Rectal smooth muscle tissue (tissue), 1 donor: Measurements from ENCODE around the gene TBC1D22A.

ENCODE experiments used
- H3K27ac ChIP-seq: one replicate; pipeline ENCODE4 v1.7.0; 2013; ENCODE audit warnings: low read depth, low read length, inconsistent platforms
- H3K27me3 ChIP-seq: one replicate; pipeline ENCODE4 v1.7.0; 2013; ENCODE audit warnings: low read length; ENCODE audit not compliant: control insufficient read depth, insufficient read depth
- H3K36me3 ChIP-seq: one replicate; pipeline ENCODE4 v1.7.0; 2013; ENCODE audit warnings: low read length; ENCODE audit not compliant: control insufficient read depth, insufficient read depth
- H3K4me1 ChIP-seq: one replicate; pipeline ENCODE4 v1.7.0; 2013; ENCODE audit warnings: low read length; ENCODE audit not compliant: control insufficient read depth, insufficient read depth
- H3K4me3 ChIP-seq: one replicate; pipeline ENCODE4 v1.7.0; 2013; ENCODE audit warnings: low read length
- H3K9ac ChIP-seq: one replicate; pipeline ENCODE4 v1.7.0; 2013; ENCODE audit warnings: low read length

Gene TBC1D22A

GRCh38 chr22:47091921-47092700, 329.7 kb downstream of the TBC1D22A start:
- peaks cover 2% of the 10 kb centered on the region for H3K4me1 ChIP-seq
- no peaks in the 10 kb centered on the region for H3K36me3 ChIP-seq
- no peak overlapping the region for H3K27ac ChIP-seq
- H3K4me3 ChIP-seq: no peak overlapping the region
- no peak overlapping the region for H3K9ac ChIP-seq
- no peaks in the 10 kb centered on the region for H3K27me3 ChIP-seq

GRCh38 chr22:47092896-47093311, 330.5 kb downstream of the TBC1D22A start:
- H3K9ac ChIP-seq: no peak overlapping the region
- H3K4me3 ChIP-seq: no peak overlapping the region
- no peaks in the 10 kb centered on the region for H3K36me3 ChIP-seq
- H3K27ac ChIP-seq: no peak overlapping the region
- no peaks in the 10 kb centered on the region for H3K27me3 ChIP-seq
- H3K4me1 ChIP-seq: peaks cover 2% of the 10 kb centered on the region

- Histone ChIP-seq H3K27me3 (no peaks in the 10 kb centered on the region), H3K36me3 (no peaks in the 10 kb centered on the region), H3K4me1 (peaks cover 2% of the 10 kb centered on the region), H3K9ac (no peak overlapping the region), H3K4me3 (no peak overlapping the region), H3K27ac (no peak overlapping the region)
These were observed 331.3 kb downstream of the TBC1D22A start for GRCh38 chr22:47093720-47094119.

- Histone ChIP-seq H3K36me3 (no peaks in the 10 kb centered on the region), H3K4me3 (no peak overlapping the region), H3K4me1 (peaks cover 2% of the 10 kb centered on the region), H3K27me3 (no peaks in the 10 kb centered on the region), H3K27ac (no peak overlapping the region), H3K9ac (no peak overlapping the region)
These were observed 332.4 kb downstream of the TBC1D22A start for GRCh38 chr22:47094861-47095330.

- Histone ChIP-seq H3K27ac (no peak overlapping the region), H3K4me1 (no peaks in the 10 kb centered on the region), H3K36me3 (no peaks in the 10 kb centered on the region), H3K9ac (no peak overlapping the region), H3K4me3 (no peak overlapping the region), H3K27me3 (no peaks in the 10 kb centered on the region)
These were observed 333.1 kb downstream of the TBC1D22A start for GRCh38 chr22:47095395-47096122.

GRCh38 chr22:47098121-47098520, 335.7 kb downstream of the TBC1D22A start:
- Histone ChIP-seq H3K4me3 (no peak overlapping the region), H3K36me3 (no peaks in the 10 kb centered on the region), H3K9ac (no peak overlapping the region), H3K27me3 (no peaks in the 10 kb centered on the region), H3K27ac (no peak overlapping the region), H3K4me1 (no peaks in the 10 kb centered on the region)

- H3K9ac ChIP-seq: no peak overlapping the region
- no peaks in the 10 kb centered on the region for H3K27me3 ChIP-seq
- H3K4me1 ChIP-seq: no peaks in the 10 kb centered on the region
- H3K36me3 ChIP-seq: no peaks in the 10 kb centered on the region
- no peak overlapping the region for H3K4me3 ChIP-seq
- no peak overlapping the region for H3K27ac ChIP-seq
These were observed 336.1 kb downstream of the TBC1D22A start for GRCh38 chr22:47098554-47098953.

- no peaks in the 10 kb centered on the region for H3K4me1 ChIP-seq
- H3K9ac ChIP-seq: no peak overlapping the region
- no peak overlapping the region for H3K27ac ChIP-seq
- no peaks in the 10 kb centered on the region for H3K27me3 ChIP-seq
- no peaks in the 10 kb centered on the region for H3K36me3 ChIP-seq
- no peak overlapping the region for H3K4me3 ChIP-seq
These were observed 337.6 kb downstream of the TBC1D22A start for GRCh38 chr22:47100019-47100418.

- Histone ChIP-seq H3K9ac (no peak overlapping the region), H3K27me3 (no peaks in the 10 kb centered on the region), H3K4me3 (no peak overlapping the region), H3K27ac (no peak overlapping the region), H3K4me1 (no peaks in the 10 kb centered on the region), H3K36me3 (no peaks in the 10 kb centered on the region)
These were observed 338.3 kb downstream of the TBC1D22A start for GRCh38 chr22:47100646-47101200.

- Histone ChIP-seq H3K4me3 (no peak overlapping the region), H3K4me1 (no peaks in the 10 kb centered on the region)
These were observed 339.0 kb downstream of the TBC1D22A start for GRCh38 chr22:47101321-47101885.

GRCh38 chr22:47102081-47102480, 339.6 kb downstream of the TBC1D22A start:
- Histone ChIP-seq H3K9ac (no peak overlapping the region), H3K4me3 (no peak overlapping the region), H3K36me3 (no peaks in the 10 kb centered on the region), H3K27ac (no peak overlapping the region), H3K4me1 (no peaks in the 10 kb centered on the region), H3K27me3 (no peaks in the 10 kb centered on the region)

More at GRCh38 chr22:47101321-47101885, 339.0 kb downstream of the TBC1D22A start:
- H3K9ac ChIP-seq: no peak overlapping the region
- no peaks in the 10 kb centered on the region for H3K27me3 ChIP-seq
- H3K27ac ChIP-seq: no peak overlapping the region
- H3K36me3 ChIP-seq: no peaks in the 10 kb centered on the region

GRCh38 chr22:47102648-47103047, 340.2 kb downstream of the TBC1D22A start:
- no peaks in the 10 kb centered on the region for H3K36me3 ChIP-seq
- no peak overlapping the region for H3K4me3 ChIP-seq
- H3K27me3 ChIP-seq: no peaks in the 10 kb centered on the region
- no peak overlapping the region for H3K27ac ChIP-seq
- H3K9ac ChIP-seq: no peak overlapping the region
- no peaks in the 10 kb centered on the region for H3K4me1 ChIP-seq
